Endometrium (tissue), 2 donors: ENCODE data around the gene RXRG.
"Not testable (repeated sequence)": the region's sequence is repeated elsewhere in the genome, so short reads cannot be mapped to it uniquely, and the experiment has no call there.

Source experiments
- FAIRE-seq: peaks from 2 replicates; lab custom pipeline; 2012; peaks lifted over from hg19 to GRCh38; lab: Jason Lieb, UNC
- donor health status: control.
- donor health status: control.

The RXRG gene

DNA sequence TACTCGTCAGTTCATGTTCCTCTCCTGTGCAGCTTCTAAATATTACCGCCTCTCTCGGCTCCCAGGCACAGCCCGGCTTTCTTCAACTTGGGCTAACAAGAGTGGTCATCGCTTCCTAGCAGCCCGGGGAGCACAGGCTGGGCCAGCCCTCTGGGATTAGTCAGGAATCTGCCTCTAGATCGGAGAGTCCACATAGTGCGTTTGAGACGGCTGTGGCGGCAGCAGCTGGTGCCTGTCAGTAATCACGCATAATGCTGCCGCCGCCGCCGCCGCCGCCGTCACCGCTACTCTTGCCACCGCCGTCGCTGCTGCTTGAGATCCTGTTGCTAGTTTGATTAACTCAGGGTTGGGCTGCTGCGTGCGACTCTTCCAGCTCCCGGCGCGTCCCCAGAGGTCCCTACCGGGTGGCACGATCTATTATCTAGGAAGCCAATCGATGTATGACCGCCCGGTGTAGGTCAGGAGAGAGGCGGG lies at the start of gene RXRG:
Gene RXRG, minus strand, starts transcription at position 230 of the 474 bp plus-strand sequence. CDS start 233 bp downstream, outside the sequence.
- FAIRE-seq, result no peak

- FAIRE-seq, result no peak
These were observed 48.0 kb upstream of the RXRG start for GRCh38 chr1:165492845-165493373.

GRCh38 chr1:165490175-165490574 lies 45.2 kb upstream of the RXRG start:
- no peak for FAIRE-seq

DNA sequence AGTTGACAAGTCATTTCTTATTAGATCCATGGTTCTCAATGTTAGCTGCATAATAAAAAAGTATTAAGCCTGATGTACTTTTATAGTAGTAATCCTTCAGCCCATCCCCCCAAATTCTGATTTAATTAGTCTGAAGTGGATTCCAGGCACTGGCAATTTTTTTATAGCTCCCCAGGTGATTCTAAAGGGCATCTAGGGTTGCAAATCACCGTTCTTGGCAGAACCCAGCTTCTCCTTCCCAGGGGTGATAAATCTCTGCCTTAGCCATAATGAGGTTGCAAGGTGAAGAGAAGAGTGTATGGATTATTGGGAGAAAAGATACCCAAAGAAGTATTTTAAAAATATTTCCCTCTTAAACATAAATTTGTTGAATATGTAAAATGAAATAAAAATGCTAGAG lies 43.0 kb upstream of the RXRG start:
- FAIRE-seq, result no peak

DNA sequence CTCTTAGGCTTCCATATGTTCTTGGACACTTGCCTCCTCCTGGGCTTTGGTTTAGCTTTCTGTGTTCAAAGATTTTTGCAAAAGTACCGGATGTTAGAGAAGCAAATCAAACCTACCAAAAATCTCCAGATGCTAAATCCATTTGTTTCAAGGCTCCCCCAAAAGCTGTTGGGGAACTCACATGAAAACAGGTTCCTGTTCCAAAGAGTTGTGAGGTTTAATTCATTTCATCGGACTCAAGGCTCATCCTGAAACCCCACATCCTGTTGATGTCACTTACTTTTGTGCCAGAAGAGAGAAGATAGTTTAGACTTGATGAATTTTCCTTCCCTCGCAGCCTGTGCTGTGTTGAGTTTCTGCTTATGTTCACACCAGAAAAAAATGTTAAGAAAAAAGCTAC lies 41.7 kb upstream of the RXRG start:
- no peak for FAIRE-seq

- no peak for FAIRE-seq
These were observed 40.8 kb upstream of the RXRG start for GRCh38 chr1:165485716-165486115.

GRCh38 chr1:165484532-165484931 lies 39.6 kb upstream of the RXRG start:
- no peak for FAIRE-seq

DNA sequence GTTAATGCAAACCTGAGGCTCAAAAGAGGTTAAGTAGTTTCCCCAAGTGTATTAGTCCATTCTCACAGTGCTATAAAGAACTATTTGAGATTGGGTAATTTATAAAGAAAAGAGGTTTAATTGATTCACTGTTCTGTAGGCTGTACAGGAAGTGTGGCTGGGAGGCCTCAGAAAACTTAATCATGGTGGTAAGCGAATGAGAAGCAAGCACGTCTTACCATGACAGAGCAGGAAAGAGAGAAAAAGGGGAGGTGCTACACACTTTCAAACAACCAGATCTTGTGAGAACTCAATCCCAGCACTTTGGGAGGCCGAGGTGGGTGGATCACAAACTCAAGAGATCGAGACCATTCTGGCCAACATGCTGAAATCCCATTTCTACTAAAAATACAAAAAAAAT lies 38.5 kb upstream of the RXRG start:
- FAIRE-seq, result no peak

DNA sequence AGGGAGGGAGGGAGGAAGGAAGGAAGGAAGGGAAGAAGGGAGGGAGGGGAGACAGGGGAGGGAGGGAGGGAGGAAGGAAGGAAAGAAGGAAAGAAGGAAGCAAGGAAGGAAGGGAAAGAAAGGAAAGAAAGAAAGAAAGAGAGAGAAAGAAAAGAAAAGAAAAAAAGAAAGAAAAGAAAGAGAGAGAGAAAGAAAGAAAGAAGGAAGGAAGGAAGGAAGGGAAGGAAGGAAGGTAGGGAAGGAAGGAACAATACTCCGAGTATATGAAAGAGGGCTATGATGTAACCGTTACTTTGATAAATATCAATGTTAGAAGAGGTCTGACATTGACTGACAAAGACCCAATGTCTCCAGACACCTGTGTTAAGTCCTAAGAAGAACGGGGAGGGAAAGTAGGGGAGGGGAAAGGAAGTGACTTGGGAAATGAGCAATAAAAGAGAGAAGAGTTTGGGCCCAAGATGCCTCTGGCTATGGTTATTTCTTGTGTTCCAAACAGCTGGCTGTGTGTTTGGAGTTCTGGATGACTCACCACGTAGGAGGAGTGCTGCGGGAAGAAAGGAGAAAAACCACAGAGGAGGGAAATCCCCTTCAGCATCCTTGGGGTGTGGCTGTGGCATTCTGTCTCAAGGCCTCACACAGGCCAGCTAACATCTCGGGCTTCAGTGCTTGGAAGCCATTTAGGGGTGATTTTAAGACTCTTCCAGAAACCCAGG lies 37.0 kb upstream of the RXRG start:
- FAIRE-seq, result peak; percentile 77

GRCh38 chr1:165476776-165477175 lies 31.9 kb upstream of the RXRG start:
- FAIRE-seq, result no peak

DNA sequence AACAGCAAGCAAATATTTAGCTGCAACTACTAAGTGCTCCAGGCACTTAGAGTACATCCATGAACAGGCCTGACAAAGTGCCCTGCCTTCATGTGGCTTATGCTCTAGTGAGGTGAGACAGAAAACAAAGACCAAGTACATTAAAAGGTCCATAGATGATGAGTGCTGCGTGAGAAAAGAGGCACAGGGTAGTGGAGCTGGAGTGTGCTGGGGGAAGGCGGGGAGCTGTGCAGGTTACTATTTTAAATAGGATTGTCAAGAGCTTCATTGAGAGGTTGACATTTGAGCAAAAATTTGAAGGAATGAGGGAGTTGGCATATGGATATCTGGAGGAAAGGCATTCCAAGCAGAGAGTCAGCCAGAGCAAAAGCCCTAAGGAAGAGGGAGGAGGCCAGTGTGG lies 29.3 kb upstream of the RXRG start:
- FAIRE-seq, result no peak

GRCh38 chr1:165473081-165473480 lies 28.2 kb upstream of the RXRG start:
- no peak for FAIRE-seq

GRCh38 chr1:165468726-165469249 lies 23.9 kb upstream of the RXRG start:
- no peak for FAIRE-seq

- no peak for FAIRE-seq
These were observed 23.3 kb upstream of the RXRG start for GRCh38 chr1:165468253-165468652.

GRCh38 chr1:165467706-165468105 lies 22.8 kb upstream of the RXRG start:
- FAIRE-seq, result no peak

GRCh38 chr1:165463978-165464377 lies 19.1 kb upstream of the RXRG start:
- FAIRE-seq, result no peak

DNA sequence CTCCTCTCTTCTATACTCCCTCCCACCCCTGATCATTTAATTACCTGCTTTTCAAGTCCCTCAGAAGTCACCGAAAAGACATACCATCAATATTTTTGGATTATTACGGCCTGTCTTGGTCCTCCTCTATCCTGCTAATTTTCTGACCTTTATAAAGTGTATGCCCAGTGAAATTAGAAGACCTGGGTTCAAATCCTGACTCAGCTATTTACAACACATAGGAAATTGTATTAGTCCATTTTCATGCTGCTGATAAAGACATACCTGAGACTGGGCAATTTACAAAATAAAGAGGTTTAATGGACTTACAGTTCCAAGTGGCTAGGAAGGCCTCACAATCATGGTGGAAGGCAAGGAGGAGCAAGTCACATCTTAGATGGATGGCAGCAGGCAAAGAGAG lies 14.8 kb upstream of the RXRG start:
- FAIRE-seq, result not testable (repeated sequence)

DNA sequence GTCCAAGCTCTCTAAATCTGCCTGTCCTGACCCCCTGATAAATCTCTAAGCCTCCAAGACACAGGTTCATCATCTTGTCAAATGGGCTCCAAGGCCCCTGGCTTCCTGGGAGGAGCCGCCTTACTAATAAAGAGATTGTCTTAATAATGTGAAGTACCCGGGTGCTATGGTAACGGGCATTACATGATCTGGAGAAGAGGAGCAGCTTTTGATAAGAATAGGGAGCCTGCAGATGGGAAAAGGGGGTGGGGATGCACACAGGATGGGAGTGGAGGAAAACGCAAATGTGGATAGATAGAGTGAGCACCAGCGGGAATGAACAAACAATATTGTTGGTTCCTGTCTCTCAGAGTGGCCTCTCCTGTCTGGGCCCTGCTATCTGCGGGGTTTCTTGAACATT lies 11.9 kb upstream of the RXRG start:
- no peak for FAIRE-seq

DNA sequence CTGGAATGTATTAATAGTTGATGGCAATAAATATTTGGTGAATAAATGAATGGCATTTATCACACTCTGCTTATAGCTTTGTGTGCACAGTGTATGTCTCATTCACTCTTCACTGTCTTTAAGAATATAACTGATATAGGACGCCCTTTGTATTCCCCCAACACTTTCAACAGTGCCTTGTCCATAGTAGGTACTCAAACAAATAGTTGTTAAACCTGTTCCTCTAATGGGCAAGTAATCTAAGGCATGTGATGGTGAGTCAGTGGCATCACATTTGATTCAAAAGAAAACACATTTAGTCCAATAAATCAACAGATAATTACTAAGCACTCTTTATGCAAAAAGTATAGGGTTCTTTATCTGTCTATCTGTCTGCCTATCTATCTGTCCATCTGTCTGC lies 11.2 kb upstream of the RXRG start:
- FAIRE-seq, result no peak

DNA sequence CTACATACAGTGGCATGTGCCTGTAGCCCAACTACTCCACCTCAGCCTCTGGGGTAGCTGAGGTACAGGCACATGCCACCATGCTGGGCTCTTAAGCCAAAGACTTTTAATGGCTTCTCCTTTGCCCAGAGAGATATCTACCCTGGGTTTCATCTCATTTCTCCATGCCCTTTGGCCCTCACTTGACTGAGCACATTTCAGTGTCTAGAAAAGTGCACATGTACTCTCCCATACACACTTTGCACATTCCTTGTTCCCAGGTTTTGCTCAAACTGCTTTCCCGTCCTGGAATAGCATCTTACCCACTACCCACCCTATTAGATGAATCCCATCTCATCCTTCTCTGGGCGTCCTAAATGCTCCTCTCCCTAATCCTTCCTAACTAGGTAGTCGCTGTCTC lies 10.2 kb upstream of the RXRG start:
- no peak for FAIRE-seq

- no peak for FAIRE-seq
These were observed 9.2 kb upstream of the RXRG start for GRCh38 chr1:165454091-165454610.

DNA sequence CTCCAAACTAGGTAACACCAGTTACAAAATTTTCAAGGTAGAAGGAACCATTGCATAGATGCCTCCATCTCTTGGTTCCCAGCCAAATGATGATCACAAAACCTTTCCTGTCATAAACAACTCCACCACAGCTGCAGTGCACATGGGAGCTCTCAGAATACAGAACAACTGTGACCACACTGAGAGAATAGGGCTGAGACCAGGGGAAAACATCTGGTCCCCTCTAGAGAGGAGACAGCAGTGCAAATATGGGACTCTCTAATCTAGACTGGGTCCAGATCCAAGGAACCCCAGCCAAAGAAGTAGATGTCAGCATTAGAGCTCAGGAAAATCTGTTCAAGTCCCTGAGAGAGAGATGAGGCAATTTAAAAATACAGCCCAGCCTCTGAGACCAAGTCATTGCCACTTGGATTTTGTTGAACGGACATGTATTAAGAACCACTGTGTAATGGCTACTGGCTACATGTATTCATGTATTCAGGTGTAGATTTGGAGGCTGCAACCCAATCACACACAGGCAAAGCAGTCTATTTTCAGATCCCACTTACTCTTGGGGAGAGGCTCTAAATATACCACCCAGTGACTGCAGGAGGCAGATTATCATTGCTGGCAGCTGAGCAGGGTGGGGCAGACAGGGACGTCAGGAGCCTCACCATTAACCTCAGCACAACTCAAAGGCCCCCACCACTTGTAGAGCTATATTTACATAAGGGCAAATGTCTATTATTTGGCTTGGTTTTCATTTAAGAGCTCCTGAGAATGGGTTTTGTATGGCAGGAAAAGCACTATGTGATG lies 7.6 kb upstream of the RXRG start:
- FAIRE-seq, result no peak

DNA sequence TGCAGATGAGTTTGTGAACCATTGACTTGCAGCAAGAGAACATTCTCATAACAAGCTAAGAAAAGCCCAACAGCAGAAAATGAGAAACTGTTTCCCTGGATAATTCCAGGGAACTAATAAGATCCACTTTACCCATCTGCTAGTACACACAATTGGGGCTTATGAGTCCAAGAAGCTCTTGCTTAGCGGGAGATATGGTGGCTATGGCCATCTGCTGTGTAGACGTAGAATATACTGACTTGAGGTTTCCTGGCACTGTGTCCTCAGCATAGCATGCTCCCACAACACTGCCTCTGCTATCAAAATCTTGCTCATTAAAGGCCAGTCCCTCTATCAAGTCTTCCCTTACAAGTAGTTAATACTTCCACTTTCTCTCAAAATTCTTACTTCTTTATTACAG lies 6.8 kb upstream of the RXRG start:
- FAIRE-seq, result no peak
